LHCN-M2 (cell line): ENCODE data around the gene LDLRAD1. TPM values are rescaled to one million over a fixed set of nuclear protein-coding genes. Genes with fewer than 3 reads are reported as not detected.
"Not testable (repeated sequence)": the region's sequence is repeated elsewhere in the genome, so short reads cannot be mapped to it uniquely, and the experiment has no call there.

ENCODE experiments used
- DNase-seq: peaks from one replicate; pipeline ENCODE4 v3.0.0-alpha.2; 2012; ENCODE audit warnings: low read depth
- total RNA-seq: library from RNA; depleted of rRNA; stranded (reverse); fragments of >200 nt; gene quantifications from 2 replicates; pipeline ENCODE4 v1.2.3, GENCODE V29; 2014

The LDLRAD1 gene
- total RNA-seq, 1 experiment from 2014 or later: not detected

DNA sequence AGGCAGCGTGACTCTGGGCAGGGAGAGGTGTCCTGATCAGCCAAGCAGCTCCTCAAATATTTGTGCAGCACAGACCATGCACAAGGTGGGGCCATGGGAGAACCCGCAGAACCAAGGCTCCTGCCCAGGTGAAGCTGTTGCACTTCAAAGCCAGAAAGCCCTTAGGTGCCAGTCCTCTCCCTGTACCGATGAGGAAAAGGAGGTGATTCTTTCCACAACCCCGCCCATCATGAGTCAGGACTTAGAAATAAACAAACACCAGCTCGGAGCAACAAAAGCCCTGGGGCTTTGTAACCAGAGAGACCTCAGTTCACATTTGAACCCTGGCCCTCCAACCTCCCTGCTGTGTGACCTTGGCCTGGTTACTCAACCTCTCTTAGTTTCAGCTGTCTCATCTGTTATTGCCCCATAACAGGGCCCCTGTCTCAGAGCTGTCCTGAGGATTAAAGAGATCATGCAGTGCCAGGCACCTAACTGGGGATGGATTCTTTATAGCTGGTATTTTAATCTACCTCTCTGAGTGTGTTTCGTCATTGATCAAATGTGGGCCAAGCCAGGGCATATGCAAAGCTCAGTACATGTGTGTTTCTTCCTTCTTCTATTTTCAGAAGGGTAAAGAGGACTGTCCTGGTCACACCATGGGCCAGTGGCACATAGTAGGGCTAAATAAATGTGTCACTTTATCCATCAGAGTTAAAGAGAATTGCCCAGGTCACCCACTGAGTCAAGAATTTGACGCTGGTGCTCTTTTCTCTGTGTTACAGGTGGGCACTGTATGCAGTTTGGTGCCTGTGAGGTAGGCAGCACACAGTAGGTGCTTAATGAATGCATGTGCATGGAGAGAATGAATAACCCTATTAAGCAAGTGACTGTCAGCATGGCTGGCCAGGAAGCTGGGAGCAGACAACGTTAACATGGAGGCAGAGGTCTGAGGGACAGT is 1.4 kb downstream of the LDLRAD1 start:
- DNase-seq: peak; percentile 52

DNA sequence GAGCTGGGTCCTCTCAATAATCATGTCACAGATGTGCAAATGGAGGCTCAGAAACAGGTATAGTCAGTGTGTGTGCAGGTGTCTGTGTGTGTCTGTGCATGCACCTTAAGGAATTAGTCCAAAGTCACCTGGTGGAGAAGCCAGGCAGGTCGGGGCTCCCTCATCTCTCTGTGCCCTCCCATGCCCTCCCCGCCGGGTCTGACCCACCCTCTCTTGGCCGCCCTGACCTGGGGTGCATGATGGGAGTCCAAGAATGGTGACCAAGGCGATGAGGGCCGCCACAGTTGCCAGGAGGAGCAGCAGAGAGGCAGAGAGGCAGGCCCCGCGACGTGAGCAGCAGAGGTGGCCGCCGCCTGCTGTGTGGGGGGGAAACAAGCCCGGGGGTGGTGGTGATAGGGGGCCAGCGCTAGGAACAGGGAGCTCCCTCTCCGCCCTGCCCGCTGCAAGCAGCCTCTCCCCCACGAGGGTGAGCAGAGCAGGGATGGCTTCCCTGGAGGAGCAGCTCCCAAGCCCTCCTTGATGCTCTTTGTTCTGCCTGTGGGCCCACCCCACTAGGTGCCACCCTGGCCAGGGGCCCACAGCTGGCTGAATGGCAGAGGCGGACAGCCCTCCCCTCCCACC is 3.9 kb downstream of the LDLRAD1 start:
- DNase-seq: no peak

- DNase-seq: no peak
Measured at GRCh38 chr1:54013393-54014008, 4.5 kb downstream of the LDLRAD1 start.

DNA sequence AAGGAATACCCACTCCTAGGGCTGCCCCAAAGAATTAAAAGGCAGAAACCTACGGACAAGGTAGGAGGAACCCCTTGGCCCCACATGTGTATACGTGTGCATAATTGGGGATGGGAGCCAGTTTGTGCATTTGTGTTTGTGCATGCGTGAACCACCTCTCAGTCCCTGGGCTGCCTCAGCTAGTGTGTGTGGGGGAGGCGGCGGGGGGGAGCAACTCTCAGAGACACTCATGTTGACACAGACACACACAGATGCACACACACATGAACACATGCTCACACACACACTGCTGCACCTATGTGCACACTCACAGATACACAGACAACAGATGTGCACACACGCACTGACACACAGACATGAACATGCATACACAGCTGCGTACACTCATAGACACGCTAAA is 5.1 kb downstream of the LDLRAD1 start:
- DNase-seq: no peak

- DNase-seq: no peak
Measured at GRCh38 chr1:54012008-54012325, 6.0 kb downstream of the LDLRAD1 start.

GRCh38 chr1:54011316-54012007 is 6.5 kb downstream of the LDLRAD1 start:
- DNase-seq: no peak

DNA sequence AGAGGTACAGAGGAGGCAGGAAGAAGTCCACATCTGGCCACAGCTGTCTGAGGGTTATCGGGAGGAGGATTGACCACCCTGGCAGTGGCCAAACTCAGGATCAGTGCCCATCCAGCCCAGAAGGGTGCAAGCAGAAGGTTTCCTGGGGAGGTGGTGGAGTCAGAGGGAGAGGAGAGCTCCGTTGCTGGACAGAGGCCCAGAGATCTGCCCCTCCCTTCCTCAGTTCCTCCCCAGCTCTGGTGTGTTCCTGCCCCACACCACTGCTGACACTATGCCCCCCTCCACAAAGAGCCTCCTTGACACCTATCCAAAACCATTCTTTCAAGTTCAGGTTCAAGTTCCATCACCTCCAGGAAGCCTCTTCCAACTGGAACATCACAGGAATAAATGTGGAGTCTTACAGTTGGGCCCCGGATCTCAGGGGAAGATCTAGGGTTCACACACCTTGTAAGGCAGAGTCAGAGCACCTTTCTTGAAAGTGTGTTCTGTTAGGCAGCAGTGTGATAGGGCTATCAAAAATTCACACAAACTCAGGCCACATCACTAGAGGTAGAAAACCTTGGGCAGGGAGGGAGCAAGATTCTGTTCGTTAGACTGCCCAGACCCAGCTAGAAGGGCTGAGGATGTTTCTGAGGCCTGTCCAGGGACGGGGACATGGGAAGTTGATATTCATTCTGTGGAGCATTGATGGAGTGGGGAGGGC is 7.4 kb downstream of the LDLRAD1 start:
- no peak for DNase-seq

- no peak for DNase-seq
Measured at GRCh38 chr1:54009406-54009805, 8.6 kb downstream of the LDLRAD1 start.

GRCh38 chr1:54008876-54009275 is 9.1 kb downstream of the LDLRAD1 start:
- no peak for DNase-seq

- DNase-seq: no peak
Measured at GRCh38 chr1:54007613-54008012, 10.4 kb downstream of the LDLRAD1 start.

GRCh38 chr1:54006508-54006907 is 11.5 kb downstream of the LDLRAD1 start:
- no peak for DNase-seq

DNA sequence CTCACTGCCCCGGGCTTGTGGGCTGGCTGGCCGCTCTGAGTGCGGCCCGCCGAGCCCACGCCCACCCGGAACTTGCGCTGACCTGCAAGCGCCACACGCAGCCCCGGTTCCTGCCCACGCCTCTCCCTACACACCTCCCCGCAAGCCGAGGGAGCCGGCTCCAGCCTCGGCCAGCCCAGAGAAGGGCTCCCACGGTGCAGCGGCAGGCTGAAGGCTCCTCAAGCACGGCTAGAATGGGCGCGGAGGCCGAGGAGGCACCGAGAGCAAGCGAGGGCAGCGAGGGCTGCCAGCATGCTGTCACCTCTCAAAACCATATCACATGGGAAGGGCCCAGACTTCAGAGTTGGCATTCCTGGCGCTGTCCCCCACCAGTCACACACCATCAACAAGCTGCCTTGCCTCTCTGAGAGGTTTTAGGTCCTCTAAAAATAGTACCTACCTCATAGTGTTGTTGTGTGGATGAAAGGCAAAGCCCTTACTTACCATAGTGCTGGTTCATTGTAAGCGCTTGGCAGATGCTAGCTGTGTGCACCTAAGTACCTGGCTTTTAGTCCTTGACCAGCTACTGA is 13.4 kb downstream of the LDLRAD1 start:
- DNase-seq: no peak

DNA sequence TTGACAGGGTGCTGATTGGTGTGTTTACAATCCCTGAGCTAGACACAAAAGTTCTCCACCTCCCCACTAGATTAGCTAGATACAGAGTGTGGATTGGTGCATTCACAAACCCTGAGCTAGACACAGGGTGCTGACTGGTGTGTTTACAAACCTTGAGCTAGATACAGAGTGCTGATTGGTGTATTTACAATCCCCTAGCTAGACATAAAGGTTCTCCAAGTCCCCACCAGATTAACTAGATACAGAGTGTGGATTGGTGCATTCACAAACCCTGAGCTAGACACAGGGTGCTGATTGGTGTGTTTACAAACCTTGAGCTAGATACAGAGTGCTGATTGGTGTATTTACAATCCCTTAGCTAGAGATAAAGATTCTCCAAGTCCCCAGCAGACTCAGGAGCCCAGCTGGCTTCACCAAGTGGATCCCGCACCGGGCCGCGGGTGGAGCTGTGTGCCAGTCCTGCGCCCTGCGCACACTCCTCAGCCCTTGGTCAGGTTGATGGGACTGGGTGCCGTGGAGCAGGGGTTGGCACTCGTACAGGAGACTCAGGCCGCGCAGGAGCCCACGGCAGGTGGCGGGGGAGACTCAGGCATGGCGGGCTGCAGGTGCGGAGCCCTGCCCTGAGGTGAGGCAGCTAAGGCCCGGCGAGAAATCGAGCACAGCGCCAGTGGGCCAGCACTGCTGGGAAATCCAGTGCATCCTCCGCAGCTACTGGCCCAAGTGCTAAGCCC is 14.1 kb downstream of the LDLRAD1 start:
- not testable (repeated sequence) for DNase-seq

GRCh38 chr1:54003249-54003646 is 14.7 kb downstream of the LDLRAD1 start:
- no peak for DNase-seq

DNA sequence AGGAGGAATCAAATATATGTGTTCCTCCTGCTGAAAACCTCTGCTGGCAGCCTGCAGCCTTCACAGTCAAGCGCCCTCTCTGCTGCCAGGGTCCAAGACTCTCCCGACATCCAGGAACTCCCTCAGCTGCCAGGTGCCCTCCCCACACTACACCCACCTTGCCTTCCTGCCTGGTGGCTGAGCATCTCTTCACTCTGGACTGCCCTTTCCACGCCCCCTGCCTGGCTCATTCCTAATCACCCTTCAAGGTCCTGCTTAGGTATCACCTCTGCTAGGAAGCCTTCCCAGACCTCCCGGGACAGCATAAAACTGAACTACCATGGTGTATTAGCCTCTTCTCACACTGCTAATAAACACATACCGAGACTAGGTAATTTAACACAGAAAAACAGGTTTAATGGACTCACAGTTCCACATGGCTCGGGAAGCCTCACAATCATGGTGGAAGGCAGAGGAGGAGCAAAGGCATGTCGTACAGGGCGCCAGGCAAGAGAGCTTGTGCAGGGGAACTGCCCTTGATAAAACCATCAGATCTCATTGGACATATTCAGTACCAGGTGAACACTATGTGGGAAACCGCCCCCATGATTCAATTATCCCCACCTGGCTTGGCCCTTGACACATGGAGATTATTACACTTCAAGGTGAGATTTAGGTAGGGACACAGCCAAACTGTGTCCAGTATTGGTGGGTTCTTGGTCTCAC is 15.3 kb downstream of the LDLRAD1 start:
- no peak for DNase-seq

DNA sequence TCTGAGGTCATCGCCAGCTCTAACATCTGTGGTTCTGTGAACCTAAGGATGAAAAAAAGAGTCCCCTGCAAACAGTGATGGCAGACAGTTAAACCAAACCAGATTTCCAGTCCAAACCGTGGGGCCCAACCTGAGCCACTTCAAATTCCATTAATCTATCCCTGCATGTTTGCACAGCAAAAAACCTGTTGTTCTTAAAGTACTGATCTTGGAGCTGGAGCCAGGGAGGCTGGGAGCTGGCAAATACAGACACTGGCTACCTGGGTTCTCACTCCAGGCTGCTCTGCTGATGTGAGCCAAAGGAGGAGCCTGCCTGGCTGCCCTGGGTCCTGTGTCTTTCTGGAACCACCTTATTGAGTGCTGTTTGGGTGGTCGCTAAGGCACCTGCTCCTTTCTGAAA is 16.4 kb downstream of the LDLRAD1 start:
- DNase-seq: no peak

- DNase-seq: no peak
Measured at GRCh38 chr1:53999920-54000319, 18.1 kb downstream of the LDLRAD1 start.

DNA sequence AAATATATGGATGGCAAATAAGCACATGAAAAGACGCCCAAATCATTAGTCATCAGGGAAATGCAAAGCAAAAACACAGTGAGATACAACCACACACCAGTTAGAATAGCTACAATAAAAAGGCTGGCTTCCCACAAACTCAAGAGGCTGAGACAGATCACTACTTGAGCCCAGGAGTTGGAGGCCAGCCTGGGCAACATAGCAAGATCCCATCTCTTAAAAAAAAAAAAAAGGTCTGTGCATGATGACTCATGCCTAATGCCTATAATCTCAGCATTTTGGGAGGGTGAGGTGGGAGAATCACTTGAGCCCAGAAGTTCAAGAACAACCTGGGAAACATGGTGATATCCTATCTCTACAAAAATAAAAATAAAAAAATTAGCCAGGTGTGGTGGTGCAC is 19.8 kb downstream of the LDLRAD1 start:
- no peak for DNase-seq

- no peak for DNase-seq
Measured at GRCh38 chr1:53995683-53996082, 22.3 kb downstream of the LDLRAD1 start.

GRCh38 chr1:53994516-53994915 is 23.5 kb downstream of the LDLRAD1 start:
- DNase-seq: not testable (repeated sequence)
